Stimulated activated CD4-positive, alpha-beta T cell treated with anti-CD3 and anti-CD28 coated beads, Interleukin-15, amount 100 ng/mL, for 24 hours (primary cell): ENCODE data around the gene RAP2B.
"Not testable (repeated sequence)": the region's sequence is repeated elsewhere in the genome, so short reads cannot be mapped to it uniquely, and the experiment has no call there.

Source experiments
- DNase-seq: peaks from one replicate; pipeline ENCODE4 v3.0.0-alpha.2; 2020

The RAP2B gene

DNA sequence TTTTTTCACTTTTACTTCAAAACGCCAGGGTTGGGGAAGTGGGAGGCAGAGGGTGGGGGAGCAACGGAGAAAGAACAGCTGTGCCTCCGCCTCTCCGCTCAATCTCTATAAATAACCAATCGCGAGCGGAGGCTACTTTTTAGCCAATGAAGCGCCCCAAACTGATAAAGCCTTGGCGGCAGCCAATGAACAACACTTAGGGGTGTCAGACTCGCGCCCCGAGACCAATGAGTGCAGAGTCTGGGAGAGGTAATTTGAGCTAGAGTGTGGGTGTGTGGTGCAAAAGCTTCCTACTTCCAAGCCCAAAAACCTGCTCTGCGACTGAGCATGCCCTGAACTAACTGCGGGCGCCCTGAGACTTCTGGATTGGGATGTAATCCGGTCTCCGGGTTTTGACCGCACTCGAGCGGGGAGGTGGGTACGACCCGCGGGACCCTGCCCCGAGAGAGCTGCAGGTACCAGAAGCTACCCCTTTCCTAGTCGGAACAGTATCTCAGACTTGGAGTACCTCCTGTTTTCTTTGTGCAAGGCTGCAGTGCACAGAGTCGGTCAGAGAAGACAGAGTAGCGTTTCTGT lies 800 bp upstream of the RAP2B start:
- peak; percentile 91 for DNase-seq

DNA sequence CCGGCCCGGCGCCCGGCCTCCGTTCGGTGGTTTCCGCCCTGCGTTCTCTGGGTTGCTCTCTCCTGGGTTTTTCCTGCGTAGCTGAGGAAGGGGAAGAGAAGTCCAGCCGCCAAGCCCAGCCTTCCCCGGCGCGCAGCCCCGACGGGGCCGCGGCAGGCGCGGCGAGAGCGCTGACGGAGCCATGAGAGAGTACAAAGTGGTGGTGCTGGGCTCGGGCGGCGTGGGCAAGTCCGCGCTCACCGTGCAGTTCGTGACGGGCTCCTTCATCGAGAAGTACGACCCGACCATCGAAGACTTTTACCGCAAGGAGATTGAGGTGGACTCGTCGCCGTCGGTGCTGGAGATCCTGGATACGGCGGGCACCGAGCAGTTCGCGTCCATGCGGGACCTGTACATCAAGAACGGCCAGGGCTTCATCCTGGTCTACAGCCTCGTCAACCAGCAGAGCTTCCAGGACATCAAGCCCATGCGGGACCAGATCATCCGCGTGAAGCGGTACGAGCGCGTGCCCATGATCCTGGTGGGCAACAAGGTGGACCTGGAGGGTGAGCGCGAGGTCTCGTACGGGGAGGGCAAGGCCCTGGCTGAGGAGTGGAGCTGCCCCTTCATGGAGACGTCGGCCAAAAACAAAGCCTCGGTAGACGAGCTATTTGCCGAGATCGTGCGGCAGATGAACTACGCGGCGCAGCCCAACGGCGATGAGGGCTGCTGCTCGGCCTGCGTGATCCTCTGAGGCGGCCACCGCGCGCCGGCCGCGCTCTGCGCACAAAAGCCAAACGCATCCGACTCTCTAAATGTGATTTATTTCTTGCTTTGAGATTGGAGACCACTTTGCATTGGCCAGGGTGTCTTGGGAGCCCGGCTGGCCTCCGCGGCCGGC lies 727 bp downstream of the RAP2B start:
- DNase-seq = peak; percentile 57

DNA sequence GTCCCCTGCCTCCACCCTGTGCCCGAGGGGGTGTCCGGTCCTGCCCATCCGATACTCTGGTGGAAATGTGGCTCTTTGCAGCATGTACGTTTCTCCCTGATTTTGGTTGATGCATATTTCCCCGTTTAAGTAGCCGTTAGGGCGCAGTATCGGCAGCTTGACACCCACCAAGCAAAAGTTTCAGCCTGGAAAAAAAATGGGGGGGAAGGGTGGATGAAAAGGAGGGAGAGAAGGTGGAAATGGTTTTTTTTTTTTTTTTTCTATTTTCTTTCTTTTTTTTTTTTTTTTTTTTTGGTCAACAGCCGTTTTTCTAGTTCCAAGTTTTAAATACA lies 1.3 kb downstream of the RAP2B start:
- DNase-seq = no peak

DNA sequence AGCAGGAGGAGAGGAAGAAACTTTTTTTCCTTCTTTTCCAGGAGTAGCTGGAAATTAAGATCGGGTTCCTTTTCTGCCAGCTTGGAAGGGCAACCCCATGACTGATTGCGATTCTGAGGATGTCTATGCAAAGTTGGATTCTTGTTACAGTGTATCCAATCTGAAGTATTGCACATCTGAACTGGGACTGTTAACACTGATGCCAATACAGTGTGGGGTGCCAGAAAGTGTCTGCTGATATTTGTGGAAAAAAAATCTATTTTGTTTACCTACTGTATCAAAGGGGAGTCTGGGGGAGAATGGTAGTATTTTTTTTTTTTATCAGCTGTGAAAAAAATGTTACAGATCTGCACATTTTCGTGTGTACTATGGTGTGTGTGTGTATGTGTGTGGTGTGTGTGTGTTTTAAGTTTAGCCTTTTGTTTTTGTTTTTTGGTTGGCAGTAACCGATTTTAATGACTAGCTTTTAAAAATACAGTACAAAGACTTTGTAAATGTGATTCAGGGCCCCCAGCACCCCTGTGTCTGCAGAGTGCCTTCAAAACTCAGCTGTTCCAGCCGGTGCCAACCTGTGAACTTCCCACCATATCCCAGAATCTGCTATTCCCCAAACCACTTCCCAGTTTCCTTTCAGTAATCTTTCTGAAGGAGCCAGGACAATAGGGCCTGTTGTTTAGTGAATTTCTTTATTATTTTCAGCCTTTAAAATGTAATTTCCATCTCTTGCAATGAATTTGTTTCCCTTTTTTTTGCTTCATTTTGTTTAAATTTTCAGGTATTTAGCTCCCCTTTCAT lies 1.9 kb downstream of the RAP2B start:
- DNase-seq = no peak

DNA sequence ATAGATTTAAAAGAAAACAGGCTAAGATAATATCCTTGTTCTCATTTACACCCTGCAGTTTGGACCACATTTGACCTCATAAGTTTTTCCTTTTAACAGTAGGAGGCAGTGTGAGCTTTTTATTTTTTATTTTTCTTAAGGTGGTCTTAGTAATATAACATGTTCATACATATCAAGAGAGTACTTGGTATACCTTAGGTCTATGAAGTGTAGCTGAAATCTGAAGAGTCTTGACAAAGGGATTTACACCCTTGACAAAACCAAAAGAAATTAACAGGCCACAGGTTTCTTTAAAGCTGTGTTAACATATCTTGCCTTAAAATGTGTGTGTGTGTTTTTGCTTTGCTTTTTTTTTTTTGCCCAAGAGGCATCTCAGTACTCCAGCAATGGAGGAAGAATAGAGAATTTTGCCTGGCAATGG lies 3.2 kb downstream of the RAP2B start:
- no peak for DNase-seq

DNA sequence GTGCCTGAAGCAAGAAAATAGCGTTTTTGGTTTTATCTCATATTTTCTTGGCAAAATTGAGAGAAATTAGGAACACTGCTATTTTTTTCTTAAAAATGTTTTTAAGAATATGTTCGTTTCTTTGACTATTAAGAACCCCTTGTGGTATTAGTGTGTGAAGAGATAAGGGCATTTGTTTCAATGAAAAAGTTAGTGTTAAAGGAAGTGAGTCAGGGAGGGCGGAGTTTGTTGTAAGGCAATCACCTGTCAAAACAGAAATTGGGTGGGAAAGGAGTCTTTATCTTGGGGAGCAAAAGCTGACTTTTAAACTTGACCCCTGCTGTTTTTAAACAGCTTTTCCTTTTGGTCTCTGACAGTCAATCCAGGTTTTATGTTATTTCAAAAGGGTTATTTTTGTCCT lies 4.2 kb downstream of the RAP2B start:
- DNase-seq = peak; percentile 36

DNA sequence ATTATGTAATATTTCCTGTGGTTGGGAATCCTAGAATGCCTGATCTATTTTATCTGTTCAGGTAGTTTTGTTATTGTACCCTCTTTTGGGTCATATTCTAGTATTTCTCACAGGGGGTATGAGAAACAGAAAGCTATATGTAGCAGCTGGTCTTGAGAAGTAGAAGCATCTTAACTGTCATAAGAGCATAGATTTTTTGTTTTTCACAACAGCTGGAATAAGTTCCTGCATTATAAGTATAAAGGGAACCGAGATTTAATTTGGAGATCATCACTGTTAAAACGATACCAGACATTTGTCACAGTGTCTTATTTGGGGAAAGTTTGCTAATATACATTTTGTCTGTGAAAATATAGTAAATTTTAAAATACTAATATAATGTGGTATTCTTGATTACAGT lies 4.8 kb downstream of the RAP2B start:
- no peak for DNase-seq

DNA sequence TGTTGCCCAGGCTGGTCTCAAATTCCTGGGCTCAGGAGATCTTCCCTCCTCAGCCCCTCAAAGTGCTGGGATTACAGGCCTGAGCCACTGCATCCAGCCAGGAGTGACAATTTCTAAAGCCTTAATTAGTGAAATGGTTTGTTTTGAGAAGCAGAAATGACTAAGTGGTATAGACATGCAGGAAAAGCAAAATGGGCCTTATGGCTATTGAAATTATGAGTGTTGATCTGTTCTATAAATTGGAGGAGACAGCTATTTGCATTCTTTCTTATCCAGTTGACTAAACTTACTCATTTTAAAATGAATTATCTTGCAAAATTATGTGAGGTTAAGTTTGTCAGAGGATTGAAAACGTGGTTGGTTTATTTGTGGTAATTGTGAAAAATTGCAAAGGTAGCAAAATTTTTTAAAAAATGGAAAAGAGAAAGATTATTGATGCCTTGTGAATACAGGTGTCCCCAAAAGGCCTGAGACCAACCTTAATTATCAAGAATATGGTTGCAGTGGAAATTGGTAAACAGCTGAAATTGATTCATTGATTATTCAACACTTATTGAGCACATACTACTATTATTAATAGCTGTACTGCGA lies 7.9 kb downstream of the RAP2B start:
- DNase-seq = no peak

DNA sequence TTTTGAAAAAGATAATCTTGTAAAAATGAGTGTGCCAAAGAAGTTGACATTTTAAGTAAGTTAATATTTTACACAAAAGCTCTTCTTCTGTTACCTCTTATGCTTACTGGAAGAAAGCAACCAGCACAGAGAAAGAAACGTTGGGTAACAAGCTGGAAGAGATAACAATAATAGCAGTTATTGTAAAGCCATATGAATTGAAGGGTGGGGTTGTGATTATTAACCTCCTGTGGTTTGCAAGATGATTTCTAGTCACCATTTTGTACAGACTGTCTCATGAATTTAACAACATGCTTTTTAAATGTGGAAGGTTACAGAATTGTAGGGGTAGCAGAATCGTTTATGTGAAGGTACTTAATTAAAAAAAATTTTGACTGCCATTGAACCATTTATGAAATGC lies 9.2 kb downstream of the RAP2B start:
- DNase-seq = no peak

DNA sequence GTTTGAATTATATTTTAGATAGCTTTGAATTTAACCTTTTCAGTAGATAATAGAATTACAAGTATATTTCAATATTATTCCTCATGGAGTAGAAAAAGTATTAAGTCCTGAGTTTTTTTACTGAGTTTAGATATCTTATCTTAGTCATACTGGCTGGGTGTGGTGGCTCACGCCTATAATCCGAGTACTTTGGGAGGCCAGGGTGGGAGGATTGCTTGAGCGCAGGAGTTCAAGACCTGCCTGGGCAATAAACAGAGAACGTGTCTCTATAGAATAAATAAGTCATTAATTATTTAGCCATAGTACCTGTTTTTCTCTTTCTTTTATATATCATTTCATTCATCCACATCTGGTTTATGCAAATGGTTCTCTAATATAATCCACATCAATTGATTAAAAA lies 9.9 kb downstream of the RAP2B start:
- no peak for DNase-seq

DNA sequence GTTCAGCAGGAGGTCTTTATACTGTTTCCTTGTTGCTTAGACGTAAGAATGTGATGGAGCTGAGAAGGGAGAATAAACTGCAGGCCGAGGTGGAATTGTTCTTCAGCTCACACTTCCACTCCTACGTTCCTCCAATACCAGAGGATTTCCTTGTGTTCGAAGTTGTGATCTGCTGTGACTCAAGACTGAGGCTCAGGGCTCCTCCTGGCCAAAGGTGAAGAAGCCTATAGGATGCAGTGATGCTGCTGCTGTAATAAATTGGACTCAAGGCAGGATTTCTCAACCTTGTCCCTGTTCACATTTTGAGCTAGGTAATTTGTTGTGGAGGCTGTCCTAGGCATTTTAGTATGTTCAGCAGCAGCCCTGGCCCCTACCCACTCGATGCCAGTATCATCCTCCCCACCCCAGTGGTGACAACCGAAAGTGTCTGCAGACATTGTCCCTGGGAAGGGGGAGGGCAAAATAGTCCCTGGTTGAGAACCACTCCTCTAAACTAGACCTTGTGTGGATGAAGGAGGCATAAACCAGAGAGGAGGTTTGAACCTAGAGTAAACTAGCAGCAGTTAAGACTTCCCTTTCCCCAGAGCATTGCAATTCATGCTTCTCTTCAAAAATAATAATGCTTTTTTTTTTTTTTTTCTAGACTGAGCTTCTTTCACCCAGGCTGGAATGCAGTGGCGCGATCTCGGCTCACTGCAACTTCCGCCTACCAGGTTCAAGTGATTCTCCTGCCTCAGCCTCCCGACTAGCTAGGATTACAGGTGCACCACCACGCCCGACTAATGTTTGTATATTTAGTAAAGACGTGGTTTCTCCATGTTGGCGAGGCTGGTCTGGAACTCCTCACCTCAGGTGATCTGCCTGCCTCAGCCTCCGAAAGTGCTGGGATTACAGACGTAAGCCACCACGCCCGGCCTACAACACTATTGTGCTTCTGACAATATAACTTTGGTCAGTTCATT lies 11.1 kb downstream of the RAP2B start:
- no peak for DNase-seq

DNA sequence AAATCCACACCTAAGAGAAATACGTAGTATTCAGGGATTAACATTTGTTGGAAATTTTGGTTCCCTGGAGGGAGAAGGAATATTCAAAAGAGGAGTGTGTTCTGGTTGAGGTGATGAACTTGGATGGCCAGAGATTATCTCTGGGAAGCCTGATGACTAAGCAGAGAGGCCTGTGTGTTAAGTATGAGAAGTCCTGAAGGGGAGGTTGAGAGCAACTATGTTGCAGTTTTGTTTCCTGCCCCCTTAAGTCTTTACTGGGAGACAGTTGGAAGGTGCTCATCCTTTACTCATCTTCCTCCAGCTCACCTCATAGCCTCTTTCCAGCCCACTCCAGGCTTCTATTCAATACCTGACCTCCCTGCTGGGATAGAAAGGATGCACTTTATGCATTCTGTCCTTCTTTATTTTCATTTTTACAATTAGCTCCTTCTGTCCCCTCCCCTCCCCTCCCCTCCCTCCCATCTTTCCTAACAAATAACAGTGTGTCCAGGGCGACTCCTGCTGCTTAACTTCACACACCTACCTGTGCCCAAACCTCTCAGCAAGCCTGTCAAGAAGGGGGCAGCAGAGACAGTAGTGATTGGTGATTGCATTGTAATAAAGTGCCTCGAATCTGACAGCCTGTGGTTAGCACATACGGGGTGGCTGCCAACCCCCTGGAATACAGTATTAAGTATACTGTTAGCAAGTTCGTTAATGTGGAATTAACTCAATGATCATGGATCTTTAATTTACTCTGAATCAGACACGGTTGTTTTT lies 11.9 kb downstream of the RAP2B start:
- no peak for DNase-seq

DNA sequence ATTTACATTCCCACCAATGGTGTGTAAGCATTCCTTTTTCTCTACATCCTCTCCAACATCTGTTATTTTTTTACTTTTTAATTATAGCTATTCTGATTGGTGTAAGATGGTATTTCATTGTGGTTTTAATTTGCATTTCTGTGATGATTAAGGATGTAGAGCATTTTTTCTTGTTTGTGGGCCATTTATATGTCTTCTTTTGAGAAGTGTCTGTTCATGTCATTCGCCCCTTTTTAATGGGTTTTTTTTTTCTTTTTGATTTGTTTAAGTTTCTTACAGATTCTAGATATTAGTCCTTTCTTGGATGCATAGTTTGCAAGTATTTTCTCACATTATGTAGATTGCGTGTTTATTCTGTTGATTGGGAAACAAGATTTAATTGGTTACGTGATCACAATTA lies 14.2 kb downstream of the RAP2B start:
- DNase-seq = no peak

DNA sequence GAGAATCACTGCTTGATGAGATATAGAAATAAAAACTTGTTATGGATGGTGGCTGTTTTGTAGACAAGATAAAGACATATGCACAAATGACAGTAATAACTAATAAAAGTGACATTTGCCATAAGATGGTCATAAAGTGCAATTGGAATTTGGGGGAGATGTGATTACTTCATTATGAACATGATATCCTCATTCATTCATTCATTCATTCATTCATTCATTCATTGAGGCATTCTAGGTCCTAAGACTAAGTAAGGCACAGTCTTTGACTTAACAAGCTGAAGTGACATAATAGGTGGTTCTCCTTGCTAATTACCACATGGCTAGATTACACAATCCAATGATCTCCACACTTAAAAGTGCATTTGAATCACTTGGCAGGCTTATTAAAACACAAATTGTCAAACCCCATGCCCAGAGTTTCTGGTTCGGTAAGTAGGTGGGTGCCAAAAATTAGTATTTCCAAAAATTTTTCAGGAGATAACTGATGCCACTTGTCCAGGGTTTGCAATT lies 18.9 kb downstream of the RAP2B start:
- DNase-seq = no peak

DNA sequence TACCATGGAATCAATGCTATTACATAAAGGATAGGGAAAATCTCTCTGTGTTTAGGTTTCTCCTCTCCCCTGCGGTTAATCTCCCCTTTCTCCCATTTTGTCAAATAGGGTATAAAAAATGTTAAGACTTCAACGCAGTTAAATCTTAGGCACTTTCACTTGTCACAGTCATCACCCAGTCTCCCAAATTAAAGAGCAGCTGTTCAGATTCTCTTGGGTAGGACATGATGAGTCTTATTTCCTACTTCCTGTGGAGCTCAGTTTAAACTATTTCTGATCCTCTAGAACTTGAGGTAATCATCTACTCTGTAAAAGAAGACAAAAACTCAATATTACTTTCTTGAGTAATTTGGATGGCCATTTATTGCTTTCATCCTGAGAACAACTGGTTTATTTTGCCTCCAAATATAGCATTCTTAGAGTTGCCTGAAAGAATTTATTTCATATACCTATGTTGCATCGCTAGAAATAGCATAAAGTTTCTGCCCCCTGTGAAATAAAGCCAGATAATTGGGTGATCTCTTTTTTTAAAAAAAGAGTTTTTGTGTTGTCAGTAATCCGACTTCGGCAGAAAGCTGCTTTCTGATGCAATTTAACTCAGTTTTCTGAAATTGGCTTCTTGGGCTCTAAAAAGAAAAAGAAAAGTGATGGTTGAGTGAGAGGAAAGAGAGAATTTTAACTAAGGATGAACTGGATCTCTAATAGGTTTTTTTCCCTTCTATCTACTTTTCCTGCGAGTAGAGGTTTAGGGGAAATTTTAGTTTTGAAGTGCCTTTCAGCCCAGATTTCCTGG lies 20.7 kb downstream of the RAP2B start:
- no peak for DNase-seq

DNA sequence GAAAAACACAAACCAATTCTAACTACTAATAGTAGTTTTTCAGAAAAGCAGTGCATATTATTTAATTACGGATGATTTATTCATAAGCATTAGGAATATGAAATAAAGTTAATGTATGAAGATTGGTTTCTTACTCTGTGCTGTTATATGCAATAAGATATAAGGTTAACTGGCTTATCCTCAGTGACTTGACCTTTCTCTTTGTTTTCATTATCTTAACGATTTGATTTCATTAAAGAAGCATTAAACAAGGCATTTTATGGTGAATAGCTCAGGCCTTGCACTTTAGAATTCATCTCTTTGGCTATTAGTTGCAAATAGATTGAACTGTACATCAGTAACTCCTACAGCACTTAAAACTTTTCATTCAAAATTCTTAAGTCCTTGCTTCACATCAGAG lies 28.9 kb downstream of the RAP2B start:
- no peak for DNase-seq

DNA sequence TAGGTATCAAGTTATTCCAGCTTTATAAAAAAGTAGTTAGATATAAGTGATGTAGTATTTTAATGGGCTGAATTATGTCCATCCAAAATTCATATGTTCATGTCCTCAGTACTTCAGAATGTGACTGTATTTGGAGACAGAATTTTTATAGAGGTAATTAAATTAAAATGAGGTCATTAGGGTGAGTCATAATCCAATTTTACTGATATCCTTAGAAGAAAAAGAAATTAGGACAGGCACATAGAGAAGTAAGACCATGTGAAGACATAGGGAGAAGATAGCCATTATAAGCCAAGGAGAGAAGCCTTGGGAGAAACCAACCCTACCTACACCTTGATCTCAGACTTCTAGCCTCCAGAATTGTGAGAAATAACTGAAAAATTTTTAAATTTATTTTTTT lies 30.3 kb downstream of the RAP2B start:
- no peak for DNase-seq

DNA sequence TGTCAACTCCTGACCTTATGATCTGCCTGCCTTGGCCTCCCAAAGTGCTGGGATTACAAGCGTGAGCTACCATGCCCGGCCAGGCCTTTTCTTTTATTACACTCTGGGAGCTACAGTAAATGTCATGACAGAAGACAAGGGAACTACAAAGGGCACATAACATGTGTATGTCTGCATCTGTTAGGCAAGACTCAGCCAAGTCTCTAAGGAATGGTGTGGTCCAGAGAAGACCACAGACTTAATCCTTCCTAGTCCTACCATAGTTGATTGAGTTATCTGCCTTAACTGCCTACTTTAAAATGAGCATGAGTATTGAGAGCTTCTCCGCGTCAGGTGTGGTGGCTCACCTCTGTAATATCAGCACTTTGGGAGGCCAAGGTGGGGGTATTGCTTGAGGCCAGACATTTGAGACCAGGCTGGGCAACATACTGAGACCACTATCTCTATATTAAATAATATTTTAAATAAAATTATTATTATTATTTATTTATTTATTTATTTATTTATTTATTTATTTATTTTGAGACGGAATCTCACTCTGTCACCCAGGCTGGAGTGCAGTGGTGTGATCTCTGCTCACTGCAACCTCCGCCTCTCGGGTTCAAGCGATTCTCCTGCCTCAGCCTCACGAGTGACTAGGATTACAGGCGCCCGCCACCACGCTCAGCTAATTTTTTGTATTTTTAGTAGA lies 31.9 kb downstream of the RAP2B start:
- not testable (repeated sequence) for DNase-seq

DNA sequence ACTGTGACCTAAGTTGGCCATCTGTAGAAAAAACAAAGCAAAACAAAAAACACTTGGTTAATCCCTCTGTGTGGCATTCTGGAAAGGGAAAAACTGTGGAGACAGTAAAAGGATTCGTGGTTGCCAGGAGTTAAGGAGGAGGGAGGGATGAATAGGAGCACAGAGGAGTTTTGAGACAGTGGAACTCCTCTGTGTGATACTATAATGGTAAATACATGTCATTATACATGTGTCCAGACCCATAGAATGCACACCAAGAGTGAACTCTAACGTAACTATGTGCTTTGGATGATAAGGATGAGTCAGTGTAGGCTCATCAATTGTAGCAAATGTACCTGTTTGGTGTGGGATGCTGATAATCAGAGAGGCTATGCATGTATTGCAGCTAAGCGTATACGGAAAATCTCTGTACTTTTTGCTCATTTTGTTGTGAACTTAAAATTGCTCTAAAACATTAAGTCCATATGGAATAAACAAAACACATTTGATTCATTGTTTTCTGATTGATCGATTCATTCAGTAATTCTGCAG lies 33.4 kb downstream of the RAP2B start:
- no peak for DNase-seq

DNA sequence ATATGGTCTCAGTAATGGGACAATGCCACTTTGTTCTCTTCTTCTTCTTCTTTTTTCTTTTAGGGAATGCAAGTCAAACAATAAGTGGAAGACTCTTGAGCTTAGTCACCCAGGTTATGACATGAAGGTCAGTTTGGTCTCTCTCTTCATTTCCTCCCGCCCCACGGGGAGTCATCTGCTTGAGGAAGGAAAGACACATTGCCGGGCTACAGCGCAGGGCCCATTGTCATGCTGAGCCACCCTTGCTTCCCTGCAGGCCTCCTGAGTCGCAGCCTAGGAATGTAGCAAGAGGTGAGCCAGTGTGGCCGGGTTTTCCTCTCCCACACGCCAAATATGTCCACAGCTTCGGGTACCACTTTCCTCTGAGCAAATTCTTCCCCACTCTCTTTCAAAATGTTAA lies 47.6 kb downstream of the RAP2B start:
- DNase-seq = no peak
